ENCODE results near the gene FAM83G.
"Not testable (repeated sequence)": the region's sequence is repeated elsewhere in the genome, so short reads cannot be mapped to it uniquely, and the experiment has no call there.

FAM83G gene

DNA sequence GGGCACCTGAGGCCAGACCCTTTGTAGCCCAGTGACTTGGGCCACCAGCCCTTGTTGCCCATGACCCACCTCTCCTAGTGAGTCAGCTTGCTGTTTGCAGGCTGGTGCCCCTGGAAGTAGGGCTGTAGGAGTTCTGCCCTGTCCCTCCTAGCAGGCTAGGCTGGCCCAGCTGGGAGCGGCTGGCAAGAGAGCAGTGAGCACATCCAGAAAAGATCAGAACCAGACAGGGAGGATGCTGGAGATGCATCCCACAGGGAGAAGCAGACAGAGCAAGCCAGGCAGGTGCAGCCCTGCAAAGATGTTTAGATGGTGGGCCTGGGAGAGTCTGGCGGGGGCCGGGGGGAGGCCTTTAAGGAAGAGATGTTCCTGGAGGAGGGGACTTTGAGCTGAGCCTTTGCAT lies 50.2 kb downstream of the FAM83G start:
- DNase-seq (ENCODE audit: low spot score), result no peak

DNA sequence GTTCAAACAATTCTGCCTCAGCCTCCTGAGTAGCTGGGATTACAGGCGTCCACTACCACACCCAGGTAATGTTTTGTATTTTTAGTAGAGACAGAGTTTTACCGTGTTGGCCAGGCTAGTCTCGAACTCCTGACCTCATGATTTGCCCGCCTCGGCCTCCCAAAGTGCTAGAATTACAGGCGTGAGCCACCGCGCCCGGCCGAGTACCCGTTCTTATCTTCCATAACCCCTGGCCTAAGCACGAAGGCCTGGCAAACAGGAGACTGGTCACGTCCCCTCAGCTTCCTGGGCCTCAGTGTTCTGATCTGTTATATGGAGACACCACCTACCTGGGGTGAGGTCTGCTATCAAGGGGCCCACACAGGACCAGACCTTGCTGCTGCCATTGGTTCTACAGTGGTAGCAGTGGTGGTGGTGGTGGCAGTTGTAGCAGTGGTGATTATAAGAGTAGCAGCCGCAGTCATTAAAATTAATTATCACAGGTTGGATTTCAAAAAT lies 51.3 kb downstream of the FAM83G start:
- no peak for DNase-seq (ENCODE audit: low spot score)

DNA sequence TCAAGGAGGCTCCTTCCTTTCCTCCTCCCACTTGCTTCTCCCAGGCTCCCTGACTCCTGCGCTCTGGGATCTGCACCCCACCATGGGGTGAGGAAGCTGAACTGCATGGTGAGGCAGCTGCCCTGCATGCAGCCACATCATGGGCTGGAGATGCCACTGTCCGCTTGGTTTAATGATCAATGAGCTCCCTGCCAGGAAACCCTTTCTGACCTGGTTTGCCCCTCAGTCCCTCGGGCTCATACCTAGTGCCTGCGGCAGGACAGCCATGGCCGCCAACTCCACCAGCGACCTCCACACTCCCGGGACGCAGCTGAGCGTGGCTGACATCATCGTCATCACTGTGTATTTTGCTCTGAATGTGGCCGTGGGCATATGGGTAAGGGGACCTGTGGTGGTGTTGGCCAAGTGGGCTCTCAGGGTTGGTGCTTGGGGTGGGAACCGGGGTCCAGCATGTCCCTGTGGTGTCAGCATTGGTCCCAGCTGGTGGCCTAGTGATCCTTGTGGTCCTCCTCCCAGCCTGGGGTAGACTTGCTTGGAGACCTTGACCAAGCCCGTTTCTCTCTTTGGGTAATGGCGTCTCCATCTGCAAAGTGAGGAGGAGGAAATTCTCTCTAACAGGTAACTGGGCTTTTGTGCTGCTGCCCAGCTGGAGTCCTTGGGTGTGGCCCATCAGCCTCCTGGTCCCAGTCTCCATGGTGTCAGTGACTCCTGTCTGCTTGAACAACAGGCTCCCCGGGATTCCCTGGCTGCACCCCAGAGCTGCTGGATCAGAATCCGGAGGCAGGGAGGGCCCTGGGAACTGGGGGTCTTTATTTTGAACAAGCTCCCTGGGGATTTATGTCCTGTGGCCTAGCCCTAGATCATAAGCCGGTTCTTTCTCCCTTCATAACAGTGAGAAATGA lies 52.4 kb downstream of the FAM83G start, which contains the start of gene SLC5A10:
Gene SLC5A10, plus strand, starts transcription at position 225 of the 902 bp plus-strand sequence. Its CDS starts 41 bp downstream, at position 266.
- no peak for DNase-seq (ENCODE audit: low spot score)

DNA sequence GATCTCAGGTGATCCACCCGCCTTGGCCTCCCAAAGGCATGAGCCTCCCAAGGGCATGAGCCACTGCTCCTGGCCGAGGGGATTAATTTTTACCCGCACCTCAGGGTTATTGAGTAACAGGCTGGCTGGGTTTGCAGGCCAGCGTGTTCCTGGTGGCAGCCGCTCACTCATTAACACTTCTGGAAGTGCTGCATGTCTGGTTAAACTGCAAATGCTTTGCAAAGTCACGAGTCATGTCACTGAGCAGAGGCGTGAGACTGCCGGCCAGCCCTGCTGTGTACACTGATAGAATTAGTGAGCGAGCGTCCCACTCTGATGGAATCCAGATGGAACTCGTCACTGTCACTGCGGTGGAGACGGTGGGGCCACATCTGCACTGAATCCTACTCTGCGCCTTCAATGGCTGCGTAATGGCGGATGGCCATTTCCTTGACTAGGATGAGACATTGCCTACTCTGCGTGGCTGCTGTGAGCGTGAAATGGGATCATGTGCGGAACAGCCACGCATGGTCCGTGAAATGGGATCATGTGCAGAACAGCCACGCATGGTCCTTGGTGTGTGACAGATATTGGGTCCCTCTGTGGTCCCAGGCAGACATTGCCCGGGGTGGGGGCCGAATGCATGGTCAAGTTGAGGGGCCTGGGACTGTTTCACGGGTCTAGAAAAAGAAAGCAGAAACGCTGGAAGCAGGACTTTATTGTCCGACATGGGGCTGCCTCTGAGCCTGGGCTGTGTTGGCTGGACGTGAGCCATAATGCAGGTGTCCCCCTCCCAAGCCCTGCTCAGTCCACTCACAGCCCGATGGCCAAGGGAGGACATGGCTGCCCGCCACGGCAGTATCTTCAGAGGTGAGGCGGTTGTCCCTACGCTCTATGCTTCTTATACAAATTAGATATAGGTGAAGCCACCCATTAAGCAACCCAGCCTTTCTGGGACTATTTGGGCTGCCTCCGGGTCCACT lies 53.3 kb downstream of the FAM83G start:
- no peak for DNase-seq (ENCODE audit: low spot score)

DNA sequence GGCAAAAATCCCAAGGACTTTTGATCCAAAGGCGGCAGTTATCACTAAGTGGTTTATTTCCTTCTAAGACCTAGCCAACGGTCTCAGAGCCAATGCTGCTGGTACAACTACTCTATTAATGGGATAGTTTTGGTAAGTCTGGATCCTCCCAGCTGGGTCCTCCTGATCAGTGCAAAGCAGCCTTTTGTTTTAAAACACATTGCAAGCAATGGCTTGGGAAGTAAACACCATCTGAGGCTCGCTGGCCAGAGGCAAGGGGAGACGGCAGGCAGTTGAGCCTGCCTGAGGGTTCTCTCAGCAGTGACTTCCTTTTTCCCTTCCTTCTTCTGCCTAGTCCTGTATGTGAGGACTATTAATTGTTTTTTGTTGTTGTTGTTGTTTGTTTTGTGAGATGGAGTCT lies 54.2 kb downstream of the FAM83G start:
- no peak for DNase-seq (ENCODE audit: low spot score)

DNA sequence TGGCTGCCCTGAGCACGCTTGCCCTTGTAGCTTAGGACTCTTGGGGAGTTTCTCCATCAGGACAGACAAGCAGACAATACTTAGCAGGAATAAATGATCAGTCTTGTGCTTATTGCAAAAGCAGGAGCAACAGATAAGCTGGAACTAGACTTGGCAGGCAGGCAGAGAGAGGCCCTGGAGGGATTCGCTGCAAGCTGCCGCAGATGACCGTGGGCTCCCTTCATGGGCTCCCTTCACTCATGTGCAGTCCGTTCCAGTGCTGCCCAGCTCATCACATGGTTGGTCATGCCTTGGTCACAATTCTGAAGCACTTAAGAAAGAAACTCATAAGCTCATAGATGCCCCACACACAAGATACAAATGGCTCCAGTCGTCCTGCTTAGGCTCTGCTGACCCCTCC lies 55.0 kb downstream of the FAM83G start:
- no peak for DNase-seq (ENCODE audit: low spot score)

DNA sequence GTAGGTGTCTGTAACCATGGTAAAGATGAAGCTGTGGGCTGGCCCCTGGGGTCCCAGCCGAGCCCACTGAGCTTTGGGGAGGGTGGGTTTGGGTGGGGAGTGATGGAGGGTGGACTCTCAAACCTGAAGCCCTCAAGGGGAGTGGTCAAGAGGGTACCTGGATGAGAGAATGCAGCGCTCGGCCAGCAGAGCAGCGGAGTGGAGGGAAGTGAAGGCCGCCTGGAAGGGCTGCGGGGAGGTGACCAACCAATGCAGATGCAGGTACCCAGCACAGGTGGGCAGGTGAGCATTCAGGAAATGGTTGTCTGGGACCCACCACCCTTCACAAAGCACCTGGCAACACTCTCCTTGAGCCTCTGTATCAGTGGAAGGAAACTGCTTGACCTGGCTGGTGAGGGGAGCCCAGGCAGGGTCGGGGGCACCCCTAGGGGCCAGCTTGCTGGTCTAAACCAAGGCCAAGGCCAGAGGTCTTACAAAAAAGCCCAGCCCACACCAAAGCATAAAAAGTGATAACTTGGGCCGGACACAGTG lies 56.0 kb downstream of the FAM83G start:
- DNase-seq (ENCODE audit: low spot score), result no peak

DNA sequence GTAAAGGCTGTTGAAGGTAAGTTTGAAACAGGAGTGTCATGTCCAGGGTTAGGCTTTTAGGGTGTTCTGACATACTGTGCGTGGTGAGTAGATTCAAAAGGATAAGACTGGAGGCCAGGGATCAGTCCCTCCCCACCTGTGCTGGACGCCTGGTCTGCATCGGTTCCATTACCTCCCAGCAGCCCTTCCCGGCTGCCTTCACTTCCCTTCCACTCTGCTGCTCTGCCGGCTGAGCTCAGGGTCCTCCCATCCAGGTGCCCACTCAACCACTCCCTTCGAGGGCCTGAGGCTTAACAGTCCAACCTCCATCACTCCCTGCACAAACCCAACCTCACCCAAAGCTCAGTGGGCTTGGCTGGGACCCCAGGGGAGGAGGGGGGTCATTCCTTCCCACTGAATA lies 56.7 kb downstream of the FAM83G start:
- no peak for DNase-seq (ENCODE audit: low spot score)

DNA sequence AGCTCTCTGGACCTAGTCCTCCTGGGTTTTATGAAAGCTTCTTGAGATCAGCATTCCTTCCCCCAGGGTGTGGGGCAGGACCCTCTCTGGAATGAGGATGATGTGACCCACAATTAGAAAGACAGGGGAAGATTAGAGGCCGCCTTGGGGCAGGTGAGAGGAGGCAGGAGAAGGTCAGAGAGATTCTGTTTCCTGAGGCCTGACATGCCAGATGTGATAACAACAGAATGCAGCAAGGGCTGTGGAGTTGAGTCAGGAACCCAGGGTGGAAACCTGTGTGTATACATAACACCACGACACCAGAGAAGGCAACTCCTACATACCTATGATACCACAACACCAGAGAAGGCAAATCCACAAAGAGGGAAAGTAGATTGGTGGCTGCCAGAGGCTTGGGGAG lies 58.0 kb downstream of the FAM83G start:
- DNase-seq (ENCODE audit: low spot score), result no peak

DNA sequence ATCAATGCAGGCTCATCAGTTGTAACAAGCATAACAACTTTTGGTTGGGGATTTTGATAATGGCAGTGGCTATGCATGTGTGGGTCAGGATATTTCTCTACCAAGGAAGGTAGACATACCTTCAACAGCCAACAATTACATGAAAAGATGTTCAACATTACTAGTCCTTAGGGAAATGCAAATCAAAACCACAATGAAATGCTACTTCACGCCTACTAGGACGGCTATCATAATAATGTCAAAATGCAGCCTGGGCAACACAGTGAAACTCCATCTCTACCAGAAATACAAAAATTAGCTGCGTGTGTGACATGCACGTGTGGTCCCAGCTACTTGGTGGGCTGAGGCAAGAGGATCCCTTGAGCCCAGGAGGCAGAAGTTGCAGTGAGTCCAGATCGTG lies 59.9 kb downstream of the FAM83G start:
- DNase-seq (ENCODE audit: low spot score), result no peak

DNA sequence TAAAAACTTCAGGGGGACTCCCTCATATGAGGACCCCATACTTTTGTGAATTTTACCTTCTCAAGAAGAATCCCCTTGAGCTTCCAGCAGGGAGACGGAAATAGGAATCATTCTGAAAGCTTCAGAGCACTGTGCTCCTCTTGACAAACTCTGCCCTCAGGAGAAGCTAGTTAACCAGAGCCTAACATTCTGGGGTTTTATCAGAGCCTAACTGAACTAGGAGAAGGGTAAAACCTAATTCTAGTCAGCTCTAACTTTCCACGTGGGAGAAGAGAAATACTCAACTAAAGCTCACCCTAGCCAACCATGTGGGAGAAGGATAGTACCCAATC lies 65.9 kb downstream of the FAM83G start:
- DNase-seq (ENCODE audit: low spot score), result no peak

DNA sequence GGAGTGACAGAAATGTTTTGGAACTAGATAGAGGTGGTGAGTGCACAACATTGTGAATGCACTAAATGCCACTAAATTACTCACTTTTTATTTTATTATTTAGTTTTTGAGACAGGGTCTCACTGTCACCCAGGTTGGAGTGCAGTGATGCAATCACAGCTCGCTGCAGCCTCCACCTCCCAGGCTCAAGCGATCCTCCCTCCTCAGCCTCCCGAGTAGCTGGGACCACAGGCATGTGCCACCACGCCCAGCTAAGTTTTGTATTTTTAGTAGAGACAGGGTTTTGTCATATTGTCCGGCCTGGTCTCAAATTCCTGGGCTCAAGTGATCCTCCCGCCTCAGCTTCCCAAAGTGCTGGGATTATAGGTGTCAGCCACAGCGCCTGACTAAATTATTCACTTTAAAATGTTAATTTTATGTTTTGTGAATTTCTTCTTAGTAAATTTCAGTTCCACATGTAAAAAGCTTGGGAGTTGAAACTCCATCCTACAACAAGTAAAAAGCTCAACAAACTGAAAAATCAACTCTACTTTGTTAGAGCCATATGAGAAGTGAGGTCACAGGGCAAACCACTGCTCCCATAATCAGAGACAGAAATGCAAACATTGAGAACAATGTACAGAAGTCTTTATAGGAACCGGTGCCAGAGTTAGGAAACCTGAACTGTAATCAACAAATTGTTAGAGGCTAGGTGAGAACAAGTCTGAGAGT lies 66.4 kb downstream of the FAM83G start:
- DNase-seq (ENCODE audit: low spot score), result no peak

DNA sequence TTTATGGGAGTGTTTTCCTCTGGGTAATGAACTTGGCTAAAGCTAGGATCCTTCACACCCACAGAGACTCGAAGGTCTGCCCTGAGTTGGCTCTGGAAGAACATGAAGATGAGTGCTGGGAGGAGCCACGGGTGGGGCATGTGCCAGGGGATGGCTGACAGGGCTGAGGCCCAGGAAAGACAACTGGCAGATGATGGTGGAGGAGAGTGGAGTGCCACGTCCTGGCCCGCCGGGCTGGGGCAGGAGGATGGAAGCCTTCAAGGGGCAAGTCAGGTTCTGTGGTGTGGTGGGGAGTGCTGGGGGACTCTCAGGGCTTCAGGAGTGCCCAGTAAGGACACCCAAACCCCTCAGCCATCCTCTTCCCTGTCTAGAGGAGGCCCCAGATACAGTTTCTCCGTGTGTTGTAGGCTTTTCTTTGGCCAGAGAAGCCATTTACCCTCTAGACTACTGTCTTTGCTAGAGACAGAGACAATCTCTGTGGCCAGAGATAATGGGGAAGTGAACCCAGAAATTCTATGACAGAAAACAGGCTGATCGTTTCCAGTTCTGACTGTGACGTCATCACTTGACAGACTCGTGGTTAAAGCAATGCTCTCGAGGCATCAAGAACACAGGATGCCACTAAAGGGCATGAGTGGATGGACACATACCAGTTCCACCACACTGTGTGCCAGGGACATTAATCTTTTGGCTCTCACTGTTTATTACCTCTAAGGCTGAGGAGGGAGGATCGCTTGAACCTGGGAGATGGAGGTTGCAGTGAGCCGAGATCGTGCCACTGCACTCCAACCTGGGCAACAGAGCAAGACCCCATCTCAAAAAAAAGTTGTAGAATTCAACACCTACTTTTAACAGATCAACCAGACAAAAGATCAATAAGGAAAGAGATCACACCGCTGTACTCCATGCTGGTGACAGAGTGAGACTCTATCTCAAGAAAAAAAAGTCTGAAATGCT lies 71.2 kb downstream of the FAM83G start:
- DNase-seq (ENCODE audit: low spot score), result no peak

DNA sequence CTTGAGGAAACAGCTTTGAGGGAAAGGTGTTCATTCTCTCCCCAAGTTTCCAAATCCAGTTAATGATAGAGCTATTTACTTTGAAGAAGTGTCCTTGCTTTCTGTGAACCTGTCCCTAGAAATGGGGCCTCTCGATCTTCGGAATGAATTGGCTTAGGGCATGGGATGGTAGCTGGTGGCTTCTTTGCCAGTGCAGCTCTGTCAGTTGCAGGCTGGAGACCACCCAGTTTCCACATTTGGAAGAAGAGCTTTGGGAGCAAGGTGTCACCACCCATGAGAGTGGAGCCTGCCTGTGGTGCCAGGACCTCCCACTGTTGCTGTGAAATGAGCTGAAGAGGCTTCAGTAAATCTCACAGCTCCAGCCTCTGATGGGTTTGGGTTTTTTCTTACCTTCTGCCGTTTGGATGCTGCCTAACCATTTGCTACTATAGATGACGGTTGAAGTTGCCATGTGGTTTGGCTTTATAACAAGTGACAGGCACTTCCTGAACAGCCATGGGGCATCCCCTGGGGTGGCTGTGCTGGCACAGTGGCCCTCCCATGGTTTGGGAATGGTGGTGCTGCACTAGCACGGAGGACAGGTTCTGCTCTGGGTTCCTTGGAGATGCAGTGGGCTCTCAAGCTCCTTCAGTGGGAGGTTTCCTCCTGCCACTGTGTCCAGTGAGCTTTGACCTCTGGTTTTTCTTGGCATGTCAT lies 72.1 kb downstream of the FAM83G start:
- DNase-seq (ENCODE audit: low spot score), result no peak

DNA sequence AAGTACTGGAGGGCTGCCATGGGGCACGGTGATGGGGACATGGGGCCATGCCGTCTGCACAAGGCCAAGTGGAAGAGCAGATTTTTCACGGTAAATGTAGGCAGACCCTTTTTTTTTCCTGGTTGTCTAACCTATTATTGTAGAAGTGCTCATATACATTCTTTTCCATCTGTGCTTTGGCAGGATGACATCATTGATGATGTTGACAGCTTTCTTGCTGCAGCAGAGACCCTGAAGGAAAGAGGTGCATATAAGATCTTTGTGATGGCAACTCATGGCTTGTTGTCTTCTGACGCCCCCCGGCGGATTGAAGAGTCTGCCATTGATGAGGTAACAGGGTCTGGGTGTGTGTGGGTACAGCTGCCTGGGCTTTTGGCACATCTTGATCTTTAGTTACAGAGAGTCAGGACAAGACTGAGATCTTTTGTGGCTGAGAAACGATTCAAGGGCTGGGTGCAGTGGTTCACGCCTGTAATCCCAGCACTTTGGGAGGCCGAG lies 75.9 kb downstream of the FAM83G start:
- no peak for DNase-seq (ENCODE audit: low spot score)

DNA sequence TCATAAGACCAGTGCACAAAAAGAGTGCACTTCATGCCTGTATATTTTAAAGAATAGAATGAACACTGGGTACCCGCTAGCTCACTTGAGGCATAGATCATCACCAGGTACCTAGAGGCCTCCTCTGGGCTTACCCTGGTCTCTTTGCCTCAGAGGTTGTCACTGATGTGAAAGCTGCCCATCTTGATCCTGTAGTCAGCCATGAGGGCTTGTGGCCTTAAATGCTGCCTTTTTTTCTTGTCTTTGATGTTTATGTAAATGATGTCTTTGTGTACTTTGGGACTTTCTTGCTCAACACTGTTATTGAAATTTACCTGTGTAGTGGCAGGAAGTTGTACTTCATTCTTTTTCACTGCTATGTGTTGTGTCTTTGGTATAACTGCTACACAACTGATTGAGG lies 79.4 kb downstream of the FAM83G start:
- DNase-seq (ENCODE audit: low spot score), result no peak

DNA sequence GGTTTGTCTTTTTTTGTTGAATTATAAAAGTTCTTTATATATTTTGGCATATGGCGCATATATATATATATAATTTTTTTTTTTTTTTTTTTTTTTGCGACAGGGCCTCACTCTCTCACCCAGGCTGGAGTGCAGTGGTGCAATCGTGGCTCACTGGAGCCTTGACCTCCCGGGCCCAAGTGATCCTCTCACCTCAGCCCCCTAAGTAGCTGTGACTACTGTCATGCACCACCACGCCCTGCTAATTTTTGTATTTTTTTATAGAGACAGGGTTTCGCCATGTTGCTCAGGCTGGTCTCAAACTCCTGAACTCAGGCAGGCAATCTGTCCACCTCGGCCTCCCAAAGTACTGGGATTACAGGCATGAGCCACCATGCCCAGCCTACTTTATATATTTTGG lies 82.0 kb downstream of the FAM83G start:
- not testable (repeated sequence) for DNase-seq (ENCODE audit: low spot score)

DNA sequence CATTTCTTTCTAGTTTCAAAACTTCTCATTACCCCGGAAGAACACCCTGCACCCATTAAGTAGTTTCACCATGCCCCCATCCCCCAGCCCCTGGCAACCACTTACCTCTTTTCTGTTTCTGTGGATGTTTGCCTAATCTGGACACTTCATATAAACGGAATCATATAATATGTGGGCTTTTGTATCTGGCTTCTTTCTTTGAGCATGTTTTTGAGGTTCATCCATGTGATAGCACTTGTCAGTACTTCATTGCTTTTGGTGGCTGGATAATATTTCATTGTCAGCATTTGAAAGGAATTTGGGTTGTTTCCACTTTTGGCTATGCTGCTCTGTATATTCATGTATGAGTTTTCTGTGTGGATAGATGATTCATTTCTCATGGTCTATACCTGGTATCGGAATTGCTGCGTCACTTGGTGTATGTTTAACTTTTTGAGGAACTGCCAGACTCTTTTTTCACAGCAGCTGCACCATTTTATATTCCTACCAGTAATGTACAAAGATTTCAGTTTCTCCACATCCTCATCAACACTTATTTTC lies 82.6 kb downstream of the FAM83G start:
- no peak for DNase-seq (ENCODE audit: low spot score)

DNA sequence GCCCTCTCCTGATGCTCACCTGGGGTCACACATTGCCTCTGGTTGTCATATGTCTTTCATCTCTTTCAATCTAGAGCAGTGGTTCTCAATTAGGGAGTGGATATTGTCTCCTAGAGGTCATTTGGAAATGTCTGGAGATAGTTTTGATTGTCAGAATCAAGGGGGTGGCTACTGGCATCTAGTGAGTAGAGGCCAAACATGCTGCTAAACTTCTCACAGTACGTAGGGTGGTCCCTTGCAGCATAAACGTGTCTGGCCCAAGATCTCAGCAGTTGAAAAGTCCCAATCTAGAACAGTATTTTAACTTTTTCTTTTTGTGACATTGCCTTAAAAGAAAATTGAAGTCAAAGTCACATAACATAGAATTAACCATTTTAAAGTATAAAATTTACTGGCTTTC lies 83.1 kb downstream of the FAM83G start:
- no peak for DNase-seq (ENCODE audit: low spot score)

Measured in left forelimb (tissue), 1 donor.